AG08395 (cell line): Measurements from ENCODE around the gene TCL1B.

ENCODE experiments used
- DNase-seq: peaks from one replicate; pipeline ENCODE4 v3.0.0; 2012; ENCODE audit warnings: mixed read lengths, low spot score

The TCL1B gene

DNA sequence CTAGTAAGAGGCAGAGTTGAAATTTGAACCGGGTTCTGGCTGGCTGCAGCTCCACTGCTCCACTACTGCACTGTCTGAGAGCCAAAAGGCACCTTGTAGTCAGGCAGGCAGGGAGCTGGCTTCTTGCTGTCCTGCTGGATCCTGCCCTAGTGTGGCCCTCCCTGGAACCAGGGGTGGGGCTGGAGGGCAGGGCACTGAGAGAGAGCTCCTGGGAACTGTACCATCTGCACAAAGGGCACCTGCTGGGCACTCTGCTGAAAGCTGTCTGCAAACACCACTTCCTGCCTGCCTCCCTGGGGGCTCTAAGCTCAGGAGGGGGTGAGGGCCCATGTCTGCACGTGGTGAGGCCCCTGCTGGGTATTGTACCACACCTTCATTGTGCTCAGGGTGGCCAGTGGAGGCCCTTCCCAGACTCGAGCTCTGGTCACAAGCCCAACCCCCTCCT, 19.0 kb upstream of the TCL1B start:
- DNase-seq = no peak

DNA sequence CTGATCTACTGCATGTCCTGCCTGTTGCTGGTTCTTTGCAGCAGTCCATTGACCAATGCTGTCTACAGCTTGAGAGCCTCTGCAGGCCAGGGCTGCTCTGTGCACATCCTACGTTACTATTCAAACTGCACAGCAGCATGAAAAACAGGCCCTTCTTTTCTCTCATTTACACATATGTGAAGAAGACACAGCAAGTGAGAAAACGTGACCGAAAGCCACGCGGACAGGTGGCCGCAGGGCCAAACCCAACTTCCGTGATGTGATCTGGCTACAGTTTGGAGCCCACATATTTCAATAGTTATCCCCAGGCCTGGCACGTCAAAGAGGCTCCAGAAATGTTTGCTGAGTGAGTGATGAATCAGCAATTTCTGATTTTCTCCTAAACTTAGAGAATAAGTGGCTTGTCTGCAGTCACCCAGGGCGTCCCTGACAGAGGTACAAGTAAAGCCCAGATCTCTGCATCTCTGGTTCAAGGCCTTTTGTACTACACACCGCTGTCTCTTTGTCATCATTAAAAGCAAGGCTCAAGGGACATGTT, 17.9 kb upstream of the TCL1B start:
- DNase-seq = no peak

DNA sequence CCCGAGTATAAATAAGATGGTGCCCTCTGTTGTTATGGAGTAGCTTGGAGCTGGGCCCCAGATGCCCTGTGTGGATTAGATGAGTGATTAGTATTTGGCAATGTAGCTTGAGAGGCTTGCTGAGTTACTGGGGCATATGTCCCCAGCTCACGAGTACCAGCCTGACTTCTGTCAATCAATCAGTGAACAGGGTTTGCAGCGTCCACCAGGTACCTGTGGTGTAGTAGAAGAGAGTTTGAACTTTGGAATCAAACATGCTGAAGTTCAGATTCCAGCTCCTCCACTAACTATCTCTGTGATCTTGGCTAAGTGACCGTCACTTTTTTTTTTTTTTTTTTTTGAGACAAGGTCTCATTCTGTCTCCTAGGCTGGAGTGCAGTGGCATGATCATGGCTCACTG, 11.6 kb upstream of the TCL1B start:
- DNase-seq = no peak

DNA sequence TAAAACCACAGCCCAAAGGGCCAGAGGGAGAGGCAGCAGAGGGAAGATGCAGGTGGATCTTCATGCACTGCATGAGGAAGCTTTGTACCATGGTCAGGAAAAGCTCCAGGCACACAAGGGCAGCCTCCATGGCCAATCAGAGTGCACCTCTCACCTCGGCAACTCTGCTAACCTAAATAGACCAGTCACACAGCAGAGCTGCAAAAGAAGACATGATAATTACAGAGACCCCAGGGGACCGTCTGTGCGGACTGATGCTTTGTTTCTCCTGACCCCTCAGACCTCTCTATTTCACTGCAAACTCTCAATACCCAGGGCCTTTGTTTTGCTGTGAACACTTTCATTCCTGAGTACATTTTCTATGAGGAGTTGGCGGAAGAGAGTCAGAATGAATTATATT, 10.7 kb upstream of the TCL1B start:
- DNase-seq = no peak

DNA sequence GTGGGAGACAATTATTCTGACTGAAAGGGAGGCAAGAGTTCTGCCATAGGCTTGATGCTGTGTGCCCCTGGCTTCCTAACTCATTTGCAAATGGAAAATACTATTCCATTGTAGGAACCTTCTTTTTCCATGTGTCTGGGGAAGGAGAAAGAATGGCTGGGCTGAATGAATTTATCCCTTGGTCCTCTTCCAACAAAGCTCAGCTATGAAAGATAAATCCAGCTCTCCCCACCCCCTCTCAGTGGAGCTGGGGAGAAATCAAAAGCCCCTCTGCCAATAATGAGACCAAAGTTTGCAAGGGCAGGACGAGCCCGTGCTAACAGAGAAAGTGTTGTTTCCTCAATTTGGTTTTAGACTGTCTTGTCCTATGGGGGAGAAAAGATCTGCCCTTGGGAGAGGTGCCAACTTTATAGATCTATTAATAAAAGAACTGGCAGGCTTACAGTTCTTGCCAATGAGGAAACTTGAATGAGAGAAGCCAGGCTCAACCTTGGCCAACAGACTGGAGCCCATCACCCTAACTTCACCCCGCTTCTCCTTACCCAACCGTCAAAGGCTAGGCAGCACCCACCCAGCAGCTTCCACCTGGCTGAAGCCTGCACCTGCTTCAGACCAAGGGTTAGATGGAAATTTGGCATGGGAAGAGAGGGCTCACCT, 8.9 kb upstream of the TCL1B start:
- no peak for DNase-seq

DNA sequence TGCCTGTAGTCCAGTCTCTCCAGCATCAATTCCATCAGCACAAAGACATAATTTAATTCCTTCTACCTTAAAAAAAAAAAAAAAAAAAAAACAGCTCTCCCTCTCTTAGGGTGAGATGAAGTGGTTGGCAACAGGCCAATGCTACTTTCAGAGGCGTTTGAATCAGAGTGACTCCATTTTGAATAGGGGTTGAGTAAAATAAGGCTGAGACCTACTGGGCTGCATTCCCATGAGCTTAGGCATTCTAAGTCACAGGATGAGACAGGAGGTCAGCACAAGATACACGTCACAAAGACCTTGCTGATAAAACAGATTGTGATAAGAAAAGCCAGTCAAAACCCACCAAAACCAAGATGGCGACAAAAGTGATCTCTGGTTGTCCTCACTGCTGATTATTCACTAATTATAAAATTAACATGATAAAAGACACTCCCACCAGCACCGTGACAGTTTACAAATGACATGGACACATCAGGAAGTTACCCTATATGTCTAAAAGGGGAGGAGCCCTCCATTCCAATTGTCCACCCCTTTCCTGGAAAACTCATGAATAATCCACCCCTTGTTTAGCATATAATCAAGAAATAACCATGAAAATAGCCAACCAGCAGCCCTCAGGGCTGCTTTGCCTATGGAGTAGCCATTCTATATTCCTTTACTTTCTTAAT, 6.9 kb upstream of the TCL1B start:
- no peak for DNase-seq

DNA sequence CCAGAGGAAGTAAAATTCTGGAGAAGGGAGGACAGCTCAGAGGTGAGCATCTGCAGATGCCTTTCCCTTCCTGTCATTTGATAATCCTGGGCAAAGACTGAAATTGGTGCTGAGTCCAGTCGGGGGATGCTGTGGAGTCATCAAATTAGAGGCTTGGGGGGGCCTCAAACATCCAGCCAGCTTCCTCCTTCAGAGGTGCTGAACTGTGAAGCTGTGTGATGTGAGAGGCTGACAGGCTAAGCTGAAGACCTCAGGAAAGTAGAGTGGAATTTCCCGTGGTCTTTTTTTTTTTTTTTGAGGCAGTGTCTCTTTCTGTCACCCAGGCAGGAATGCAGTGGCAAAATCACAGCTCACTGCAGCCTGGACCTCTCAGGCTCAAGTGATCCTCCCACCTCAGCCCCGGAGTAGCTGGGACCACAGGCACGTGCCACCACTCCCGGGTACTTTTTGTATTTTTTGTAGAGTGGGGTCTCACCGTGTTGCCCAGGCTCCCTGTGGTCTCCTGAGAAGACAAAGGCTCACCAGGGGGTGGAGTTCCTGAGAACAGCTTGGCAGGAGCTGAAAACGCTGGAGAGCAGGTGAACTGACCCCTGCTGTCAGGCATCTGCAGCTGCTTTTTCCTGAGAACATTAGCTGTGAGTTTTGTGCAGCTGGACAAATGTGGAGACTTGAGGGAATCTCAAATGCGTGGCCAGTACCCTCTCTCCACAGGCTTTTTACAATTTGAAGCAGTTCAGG, 6.1 kb upstream of the TCL1B start:
- DNase-seq = no peak

DNA sequence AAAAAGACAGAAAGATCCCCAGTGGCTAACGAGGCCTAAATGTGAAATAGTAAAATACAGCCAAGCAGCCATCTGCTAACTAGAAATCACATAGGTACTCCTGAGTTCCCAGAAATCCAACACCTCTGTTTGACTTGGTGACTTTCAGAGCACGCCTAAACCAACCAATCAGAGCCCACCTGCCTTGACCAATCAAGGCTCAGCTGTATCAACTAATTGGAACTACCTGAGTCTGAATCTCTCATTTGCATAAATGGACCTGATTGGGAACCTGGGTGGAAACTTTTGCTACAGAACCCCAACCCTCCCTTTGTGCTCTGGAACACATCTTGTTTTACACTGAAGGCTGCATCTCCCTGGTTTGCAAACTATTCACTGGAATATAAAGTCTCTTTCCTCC, 5.1 kb upstream of the TCL1B start:
- no peak for DNase-seq

DNA sequence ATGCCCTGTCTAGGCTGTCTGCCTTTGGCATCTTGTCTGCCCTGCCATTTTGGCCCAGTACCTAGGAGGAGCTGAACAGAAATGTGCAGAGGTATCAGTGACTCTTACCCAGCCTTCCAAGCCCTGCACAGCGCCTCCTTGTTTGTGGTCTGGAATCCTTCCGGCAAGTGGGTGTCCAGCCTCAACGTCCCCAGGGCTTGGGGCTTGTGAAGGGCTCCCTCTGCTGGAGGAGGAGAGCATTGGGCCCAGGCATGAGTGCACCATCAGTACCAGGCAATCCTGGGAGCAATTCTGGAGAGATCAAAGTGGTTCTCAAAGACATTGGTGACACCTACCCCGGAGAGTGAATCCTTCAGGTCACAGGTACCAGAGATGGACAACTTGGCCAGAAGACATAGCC, 2.4 kb upstream of the TCL1B start:
- DNase-seq = no peak

DNA sequence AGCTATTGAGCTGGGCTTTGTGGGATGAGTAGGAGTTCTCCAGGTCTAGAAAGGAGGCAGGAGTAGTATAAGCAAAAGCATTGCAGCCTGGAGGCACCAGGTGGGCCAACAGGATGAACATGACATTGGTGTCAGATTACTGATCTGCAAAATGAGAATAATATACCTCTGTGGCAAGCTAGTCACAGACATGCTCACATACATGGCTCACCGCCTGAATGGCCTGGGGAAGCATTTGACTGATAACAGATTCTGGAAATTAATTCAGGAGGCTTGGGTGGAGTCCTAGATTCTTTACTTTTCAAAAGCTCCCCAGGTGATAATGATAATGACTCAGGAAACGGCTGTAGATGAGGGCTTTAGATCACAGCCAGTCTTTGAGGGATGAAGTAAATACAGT, 709 bp downstream of the TCL1B start:
- no peak for DNase-seq

DNA sequence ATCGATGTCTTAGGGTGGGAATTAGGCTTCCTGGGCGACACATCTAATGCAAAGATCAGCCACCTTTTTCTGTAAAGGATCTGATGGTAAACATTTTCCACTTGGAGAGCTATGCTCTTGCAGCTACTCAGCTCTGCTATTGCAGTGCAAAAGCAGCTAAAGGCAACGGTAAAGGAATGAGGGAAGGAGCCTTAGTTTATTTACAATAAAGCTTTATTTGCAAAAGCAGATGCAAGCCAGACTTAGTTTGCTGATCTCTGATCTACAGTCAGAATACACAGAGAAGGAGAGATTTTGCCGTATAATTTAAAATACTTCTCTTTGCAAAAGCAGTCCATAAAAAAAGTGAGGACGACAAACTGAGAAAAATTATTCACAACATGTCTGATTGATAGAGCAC, 3.2 kb downstream of the TCL1B start:
- no peak for DNase-seq

DNA sequence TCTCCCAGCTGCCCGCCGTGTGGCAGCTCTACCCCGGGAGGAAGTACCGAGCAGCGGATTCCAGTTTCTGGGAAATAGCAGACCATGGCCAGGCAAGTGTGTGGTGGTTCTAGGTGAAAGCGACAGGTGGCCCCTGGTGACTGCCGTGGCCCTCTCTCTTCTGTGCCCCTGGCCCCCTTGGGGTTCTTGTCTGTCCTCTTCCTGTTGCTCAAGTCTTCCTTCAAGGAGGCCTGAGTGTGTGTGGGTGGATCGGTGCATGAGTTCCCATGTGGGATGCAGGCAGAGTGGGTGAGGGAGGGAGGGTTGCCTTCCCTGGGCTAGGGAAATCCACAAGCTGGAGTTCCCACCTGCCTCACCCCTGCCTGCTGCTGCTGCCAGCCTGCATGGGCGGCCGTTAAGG, 4.6 kb downstream of the TCL1B start:
- DNase-seq = no peak

DNA sequence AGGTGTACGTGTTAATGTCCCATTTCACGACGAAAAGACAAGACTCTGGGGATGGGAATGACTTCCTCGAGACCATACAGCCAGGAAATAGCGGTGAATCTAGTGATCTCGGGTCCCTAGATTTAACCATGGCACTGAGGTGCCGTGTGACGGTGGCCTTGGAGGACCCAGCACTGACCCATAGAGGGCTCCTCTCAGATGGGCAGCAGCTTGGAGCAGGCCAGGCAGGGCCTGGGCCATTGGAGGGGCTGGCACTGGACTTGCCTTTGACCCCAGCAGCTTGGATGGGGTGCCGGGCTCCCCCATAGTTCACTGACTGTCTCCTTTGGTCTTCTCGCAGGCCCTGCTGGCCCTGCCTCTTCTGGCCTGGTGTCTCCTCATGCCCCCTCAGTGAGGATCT, 5.4 kb downstream of the TCL1B start:
- no peak for DNase-seq

DNA sequence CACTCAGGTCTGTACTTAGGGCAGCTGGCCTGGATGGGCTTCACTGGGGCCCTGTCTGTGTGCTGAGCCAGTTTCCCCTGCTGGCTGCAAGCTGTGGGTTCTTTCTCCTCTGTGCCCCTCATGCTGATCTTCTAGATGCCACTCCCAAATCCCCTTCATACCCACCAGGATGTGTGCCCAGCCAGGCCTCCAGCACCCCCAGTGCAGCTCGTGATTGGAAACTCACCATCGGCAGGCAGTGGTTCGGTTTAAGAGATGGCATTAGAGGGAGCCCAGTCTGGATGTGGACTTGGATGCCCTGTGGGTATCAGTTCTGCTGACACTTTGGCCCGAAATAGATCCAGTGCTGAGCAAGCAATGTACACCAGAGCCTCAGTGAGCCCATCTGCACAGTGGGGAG, 5.9 kb downstream of the TCL1B start:
- DNase-seq = no peak

DNA sequence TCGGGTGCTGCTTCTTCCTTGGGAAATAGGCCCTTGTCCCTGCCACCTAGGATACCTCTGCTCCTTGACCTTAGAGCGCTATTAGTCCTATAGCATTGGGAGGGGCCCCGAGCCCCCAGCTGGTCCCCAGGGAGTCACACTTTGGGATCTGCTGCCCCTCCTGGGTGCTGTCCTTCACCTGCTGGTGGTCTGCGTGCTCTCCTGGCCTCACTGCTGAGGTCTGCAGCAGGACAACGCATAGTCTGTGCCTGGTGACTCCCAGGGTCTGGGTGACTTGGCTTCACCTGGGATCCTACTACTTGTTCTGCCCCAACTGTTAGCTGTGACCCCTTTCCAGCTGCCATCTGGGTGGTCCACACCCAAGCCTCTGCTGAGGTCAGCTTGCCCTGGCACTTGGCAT, 8.8 kb downstream of the TCL1B start:
- DNase-seq = no peak

DNA sequence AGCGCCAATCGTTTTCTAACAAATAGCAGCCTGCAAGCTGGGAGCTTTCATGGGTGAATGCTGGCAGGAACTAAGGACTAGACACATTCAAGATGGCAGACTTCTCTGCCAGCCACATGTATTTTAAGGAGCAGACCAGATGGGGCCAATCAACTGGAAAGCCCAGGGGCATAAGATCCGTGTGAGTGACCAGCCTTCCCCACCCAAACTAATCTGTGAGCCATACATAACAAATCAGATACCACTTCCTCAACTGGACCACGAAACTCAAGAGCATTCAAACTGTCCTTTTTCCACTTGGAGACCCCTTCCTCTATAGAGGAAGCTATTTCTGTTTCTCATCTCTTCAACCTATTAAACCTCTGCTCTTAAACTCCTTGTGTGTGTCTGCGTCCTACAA, 9.7 kb downstream of the TCL1B start:
- no peak for DNase-seq

DNA sequence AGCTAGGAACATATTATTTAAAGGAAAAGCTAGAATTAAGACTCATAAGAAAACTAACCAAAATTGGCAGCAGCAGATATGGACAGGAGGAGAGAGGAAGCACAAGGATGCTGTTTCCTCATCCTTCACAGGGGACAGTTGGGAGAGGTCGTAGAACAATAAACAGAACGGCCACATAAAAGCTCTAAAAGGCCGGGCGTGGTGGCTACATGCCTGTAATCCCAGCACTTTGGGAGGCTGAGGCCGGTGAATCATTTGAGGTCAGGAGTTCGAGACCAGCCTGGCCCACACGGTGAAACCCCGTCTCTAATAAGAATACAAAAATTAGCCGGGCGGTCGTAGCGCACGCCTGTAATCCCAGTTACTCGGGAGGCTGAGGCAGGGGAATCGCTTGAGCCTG, 10.5 kb downstream of the TCL1B start:
- no peak for DNase-seq

DNA sequence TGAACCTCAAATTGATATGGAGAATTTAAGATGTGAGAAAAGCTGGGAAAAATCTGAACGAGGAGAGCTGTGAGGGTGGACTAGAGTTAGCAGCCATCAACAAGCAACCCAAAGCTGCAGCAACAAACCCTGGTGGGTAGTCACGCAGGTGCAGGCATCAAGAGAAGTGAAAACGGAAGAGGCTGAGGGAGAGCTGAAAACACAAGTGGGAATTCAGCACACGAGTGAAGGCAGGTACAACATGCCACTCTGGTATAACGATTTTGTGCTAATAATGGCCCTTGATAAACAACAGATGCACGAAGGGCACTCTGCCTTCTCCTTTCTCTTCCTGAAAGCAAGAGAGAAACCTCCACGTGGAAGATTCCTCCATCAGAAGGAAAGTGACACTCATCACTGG, 11.5 kb downstream of the TCL1B start:
- DNase-seq = no peak

DNA sequence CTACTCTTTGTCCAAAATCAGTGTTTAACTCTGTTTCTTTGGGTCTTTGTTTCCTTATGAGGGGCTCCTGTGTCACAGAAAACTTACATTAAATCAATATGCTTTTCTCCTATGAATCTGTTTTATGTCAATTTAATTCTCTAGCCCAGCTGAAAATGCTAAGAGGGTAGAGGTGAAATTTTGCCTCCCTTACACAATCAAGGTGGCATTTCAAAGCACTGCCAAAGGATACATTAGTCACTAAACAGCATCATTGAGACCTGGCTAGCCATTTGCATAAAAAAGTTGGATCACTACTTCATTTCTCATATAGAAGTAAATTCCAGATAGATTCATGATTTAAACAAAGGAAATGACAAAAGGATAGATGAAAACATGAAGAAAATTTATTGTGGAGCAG, 12.1 kb downstream of the TCL1B start:
- DNase-seq = no peak

DNA sequence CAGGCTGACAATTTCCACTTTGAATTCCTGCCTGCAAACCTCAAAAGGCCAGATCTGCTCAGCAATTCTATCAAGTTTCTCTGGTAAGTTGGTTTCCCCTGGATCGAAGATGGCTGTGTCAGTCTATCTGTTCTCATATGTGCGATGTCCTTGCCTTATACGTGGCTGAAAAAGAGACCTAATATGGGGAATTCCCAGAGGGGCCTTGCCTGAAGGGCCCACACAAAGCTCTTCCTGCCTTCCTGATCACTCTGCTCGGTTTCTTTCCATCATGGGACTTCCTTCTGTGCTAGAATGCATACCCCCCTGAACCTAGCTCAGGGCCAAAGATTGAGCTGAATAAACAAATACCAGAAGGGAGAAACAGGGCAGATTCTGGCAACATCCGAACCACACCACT, 13.2 kb downstream of the TCL1B start:
- no peak for DNase-seq

DNA sequence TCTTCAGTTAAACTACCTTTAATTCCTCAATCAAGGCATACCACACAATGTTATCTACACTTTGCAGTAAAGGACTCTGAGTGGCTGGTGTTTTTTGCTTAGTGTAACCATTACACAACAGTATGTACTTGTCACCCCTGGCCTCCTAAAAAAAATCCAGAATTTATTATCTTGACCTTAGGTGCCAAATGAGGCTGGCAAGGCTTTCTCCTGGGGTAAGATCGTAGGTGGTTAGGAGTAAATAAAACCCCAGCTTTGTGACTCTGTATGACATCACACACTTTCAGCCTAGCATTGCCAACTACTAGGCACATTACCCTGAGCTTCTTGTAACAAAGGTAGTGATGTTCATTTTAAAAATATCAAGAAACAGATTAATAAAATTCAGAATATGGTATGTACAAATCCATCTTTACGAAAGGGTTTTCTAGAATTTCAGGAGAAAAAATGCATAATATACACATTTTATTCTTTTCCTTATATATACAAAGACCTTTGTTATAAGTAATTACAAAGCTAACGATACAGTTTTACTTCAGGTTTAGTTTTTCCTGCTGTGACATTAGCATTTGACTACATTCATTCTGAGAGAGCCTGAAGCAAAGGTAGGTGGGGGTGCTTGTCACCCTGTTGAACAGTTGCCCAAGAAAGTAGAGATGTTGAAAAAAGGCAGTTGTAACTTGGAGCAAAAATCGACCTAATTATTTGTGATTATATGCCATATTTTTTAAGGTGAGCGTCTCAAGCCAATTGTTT, 14.2 kb downstream of the TCL1B start:
- no peak for DNase-seq

DNA sequence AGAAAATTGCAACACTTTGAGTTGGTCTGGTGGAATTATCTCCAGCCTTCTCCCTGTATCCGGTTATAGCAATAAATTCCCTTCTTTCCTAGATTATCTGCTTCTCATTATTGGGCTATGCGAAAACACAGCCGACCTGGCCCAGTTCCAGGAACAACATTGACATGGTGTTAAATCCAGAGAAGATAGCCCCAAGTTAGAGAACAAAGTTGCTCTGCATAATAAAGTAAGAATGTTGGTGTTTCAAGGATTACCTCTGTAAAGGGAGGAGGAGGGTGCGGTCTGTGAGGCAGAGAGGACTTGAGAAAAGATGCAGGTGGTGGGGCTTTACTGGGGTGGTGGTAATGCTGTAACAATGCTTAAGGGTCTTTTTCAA, 15.6 kb downstream of the TCL1B start:
- no peak for DNase-seq

DNA sequence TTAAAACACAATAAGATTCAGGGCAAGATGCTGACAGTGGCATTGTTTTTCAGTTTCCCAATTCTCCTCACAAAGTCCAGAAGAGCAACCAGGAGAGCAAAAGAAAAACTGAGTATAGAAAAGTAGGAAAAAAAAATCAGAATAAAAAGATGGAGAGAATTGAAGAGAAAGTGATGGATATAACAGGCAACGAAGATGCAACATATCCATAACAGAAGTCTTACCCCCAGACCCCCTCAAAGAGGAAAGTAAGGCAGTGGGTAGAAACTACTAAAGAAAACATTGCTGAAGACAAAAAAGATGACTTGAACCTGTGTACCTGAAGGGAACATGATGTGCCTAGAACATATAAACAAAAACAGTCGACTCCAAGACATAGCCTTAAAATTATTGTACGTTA, 17.1 kb downstream of the TCL1B start:
- no peak for DNase-seq
